ENCODE measurements around the gene CD4. TPM values are rescaled to one million over a fixed set of nuclear protein-coding genes. Genes with fewer than 3 reads are reported as not detected.

Gene CD4
- total RNA-seq, 2 donors from 2014 or later = 1.6 to 8.6 TPM

DNA sequence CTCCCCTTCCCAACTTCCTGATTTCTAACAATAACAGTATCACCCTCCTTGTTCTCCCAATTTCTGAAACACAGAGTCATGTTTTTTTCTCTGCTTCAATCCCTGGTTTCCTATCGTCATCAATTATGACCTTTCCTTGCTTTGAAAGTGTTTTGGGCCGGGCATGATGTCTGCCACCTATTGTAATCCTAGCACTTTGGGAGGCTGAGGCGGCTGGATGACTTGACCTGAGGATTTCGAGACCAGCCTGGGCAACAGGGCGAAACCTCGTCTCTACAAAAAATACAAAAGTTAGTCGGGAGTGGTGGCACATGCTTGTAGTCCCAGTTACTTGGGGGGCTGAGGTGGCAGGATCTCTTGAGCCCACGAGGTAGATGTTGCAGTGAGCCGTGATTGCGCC is 19.7 kb downstream of the CD4 start:
- TF ChIP-seq, protein P1, sequence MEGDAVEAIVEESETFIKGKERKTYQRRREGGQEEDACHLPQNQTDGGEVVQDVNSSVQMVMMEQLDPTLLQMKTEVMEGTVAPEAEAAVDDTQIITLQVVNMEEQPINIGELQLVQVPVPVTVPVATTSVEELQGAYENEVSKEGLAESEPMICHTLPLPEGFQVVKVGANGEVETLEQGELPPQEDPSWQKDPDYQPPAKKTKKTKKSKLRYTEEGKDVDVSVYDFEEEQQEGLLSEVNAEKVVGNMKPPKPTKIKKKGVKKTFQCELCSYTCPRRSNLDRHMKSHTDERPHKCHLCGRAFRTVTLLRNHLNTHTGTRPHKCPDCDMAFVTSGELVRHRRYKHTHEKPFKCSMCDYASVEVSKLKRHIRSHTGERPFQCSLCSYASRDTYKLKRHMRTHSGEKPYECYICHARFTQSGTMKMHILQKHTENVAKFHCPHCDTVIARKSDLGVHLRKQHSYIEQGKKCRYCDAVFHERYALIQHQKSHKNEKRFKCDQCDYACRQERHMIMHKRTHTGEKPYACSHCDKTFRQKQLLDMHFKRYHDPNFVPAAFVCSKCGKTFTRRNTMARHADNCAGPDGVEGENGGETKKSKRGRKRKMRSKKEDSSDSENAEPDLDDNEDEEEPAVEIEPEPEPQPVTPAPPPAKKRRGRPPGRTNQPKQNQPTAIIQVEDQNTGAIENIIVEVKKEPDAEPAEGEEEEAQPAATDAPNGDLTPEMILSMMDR (IDR thresholded peaks at IDR 0.05) = no peak
- TF ChIP-seq POLR2A (IDR thresholded peaks at IDR 0.05) (no peak), POLR2AphosphoS5 (IDR thresholded peaks at IDR 0.05) (no peak)
- 83% methylated on average over 10 of the region's 10 CpGs for WGBS
- Histone ChIP-seq H3K9me3 (no peaks in the 10 kb centered on the region), H3K27me3 (replicated peaks; ENCODE audit: insufficient read depth) (no peaks in the 10 kb centered on the region), H3K27ac (no peak overlapping the region), H3K4me3 (no peak overlapping the region), H3K36me3 (no peaks in the 10 kb centered on the region), H3K4me1 (replicated peaks) (no peaks in the 10 kb centered on the region)
- intact Hi-C loops (cut with DNase I) = no loop called here
- DNase-seq (ENCODE audit: low spot score) = no peak

DNA sequence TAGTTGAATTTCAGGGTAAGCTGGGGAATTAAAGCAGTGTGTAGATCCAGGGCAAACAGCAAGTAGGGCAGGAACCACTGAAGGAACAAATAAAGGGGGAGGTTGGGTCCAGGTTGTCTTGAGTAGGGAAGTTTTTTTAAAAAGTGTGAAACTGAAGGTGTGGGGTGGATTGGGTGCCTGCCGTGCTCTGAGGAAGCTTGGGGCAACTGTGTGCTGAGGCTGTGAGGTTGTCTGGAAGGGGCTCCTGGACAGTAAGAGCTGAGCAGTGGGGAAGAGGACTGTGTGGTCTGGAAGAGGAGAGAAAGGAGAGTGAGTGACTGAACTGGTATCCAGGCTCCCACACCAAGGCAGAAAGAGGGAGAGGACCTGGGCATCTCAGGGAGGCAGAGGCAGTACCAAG is 21.4 kb downstream of the CD4 start:
- intact Hi-C loops (cut with DNase I) = no loop called here
- H3K4me3 ChIP-seq = no peak overlapping the region
- WGBS = 65% methylated on average over 1 of the region's 1 CpG

DNA sequence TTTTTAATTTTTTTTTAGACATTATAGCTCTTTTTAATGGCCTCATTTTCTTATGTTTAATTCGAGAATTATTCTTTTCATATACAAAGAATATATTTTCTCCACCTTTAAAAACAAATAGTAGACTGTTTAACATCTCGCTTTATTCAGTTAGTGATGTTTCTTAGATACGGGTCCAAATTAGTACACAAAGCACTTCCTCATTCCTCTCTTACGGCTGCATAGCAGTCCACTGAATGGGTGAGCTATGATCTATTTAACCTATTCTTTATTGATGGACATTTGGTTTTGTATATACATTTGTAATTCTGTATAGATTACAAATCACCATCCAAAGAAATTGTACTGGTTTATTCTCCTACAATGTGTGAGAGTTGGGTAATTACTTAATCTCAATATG is 24.0 kb downstream of the CD4 start:
- TF ChIP-seq, protein P1 (IDR thresholded peaks at IDR 0.05) = no peak
- TF ChIP-seq POLR2A (IDR thresholded peaks at IDR 0.05) (no peak), POLR2AphosphoS5 (IDR thresholded peaks at IDR 0.05) (no peak)
- intact Hi-C loops (cut with DNase I) = no loop called here
- no peaks in the 10 kb centered on the region for H3K36me3 ChIP-seq
- H3K27ac ChIP-seq = no peak overlapping the region
- no peaks in the 10 kb centered on the region for H3K4me1 ChIP-seq (replicated peaks)
- no peaks in the 10 kb centered on the region for H3K9me3 ChIP-seq
- H3K27me3 ChIP-seq (replicated peaks; ENCODE audit: insufficient read depth) = no peaks in the 10 kb centered on the region
- no peak overlapping the region for H3K4me3 ChIP-seq
- 50% methylated on average over 4 of the region's 4 CpGs for WGBS
- no peak for DNase-seq (ENCODE audit: low spot score)

More for the DNA sequence above, 21.4 kb downstream of the CD4 start:
- Histone ChIP-seq H3K27me3 (replicated peaks; ENCODE audit: insufficient read depth) (no peaks in the 10 kb centered on the region), H3K36me3 (no peaks in the 10 kb centered on the region), H3K9me3 (no peaks in the 10 kb centered on the region), H3K27ac (no peak overlapping the region), H3K4me1 (replicated peaks) (no peaks in the 10 kb centered on the region)
- TF ChIP-seq POLR2AphosphoS5 (IDR thresholded peaks at IDR 0.05) = no peak
- TF ChIP-seq, protein P1 (IDR thresholded peaks at IDR 0.05) = no peak
- no peak for TF ChIP-seq POLR2A (IDR thresholded peaks at IDR 0.05)
- no peak for DNase-seq (ENCODE audit: low spot score)

DNA sequence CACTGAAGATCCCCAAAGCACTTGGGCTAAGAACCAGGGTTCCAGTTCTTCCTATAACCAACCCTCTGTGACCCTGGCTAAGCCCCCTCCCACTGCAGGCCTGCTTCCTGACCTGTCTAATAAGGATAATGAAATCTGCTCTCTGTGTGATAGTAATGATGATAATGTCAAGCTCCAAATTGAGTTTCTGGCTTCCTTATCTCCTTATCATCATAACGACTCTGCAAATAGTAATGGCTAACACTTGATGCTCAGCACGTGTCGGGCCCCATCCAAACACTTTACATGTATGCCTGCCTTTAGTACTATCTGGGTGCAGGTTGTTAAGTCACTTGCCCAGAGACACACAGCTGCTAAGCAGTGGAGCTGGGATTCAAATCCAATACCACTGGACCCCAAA is 27.3 kb downstream of the CD4 start:
- TF ChIP-seq, protein P1 (IDR thresholded peaks at IDR 0.05) = no peak
- no peak for TF ChIP-seq POLR2AphosphoS5 (IDR thresholded peaks at IDR 0.05)
- no peak for TF ChIP-seq POLR2A (IDR thresholded peaks at IDR 0.05)
- Histone ChIP-seq H3K27ac (no peak overlapping the region), H3K9me3 (no peaks in the 10 kb centered on the region), H3K4me1 (replicated peaks) (no peaks in the 10 kb centered on the region), H3K27me3 (replicated peaks; ENCODE audit: insufficient read depth) (no peaks in the 10 kb centered on the region), H3K4me3 (no peak overlapping the region), H3K36me3 (no peaks in the 10 kb centered on the region)
- WGBS = 44% methylated on average over 3 of the region's 3 CpGs
- no peak for DNase-seq (ENCODE audit: low spot score)
- intact Hi-C loops (cut with DNase I) = no loop called here

DNA sequence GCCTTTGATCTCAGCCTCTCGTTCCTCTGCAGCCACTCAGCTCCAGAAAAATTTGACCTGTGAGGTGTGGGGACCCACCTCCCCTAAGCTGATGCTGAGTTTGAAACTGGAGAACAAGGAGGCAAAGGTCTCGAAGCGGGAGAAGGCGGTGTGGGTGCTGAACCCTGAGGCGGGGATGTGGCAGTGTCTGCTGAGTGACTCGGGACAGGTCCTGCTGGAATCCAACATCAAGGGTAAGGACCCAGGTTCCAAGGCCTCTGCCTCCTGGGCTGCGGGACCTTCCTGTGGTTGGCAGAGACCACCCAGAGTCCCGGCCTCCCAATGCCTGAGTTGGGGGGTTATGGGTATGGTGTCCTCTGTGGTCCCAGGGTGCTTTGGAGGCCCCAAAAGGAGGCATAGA is 27.8 kb downstream of the CD4 start:
- WGBS = 74% methylated on average over 8 of the region's 8 CpGs
- intact Hi-C loops (cut with DNase I) = no loop called here
- Histone ChIP-seq H3K27me3 (replicated peaks; ENCODE audit: insufficient read depth) (no peaks in the 10 kb centered on the region), H3K4me3 (no peak overlapping the region), H3K27ac (no peak overlapping the region), H3K9me3 (no peaks in the 10 kb centered on the region), H3K36me3 (no peaks in the 10 kb centered on the region), H3K4me1 (replicated peaks) (no peaks in the 10 kb centered on the region)
- no peak for DNase-seq (ENCODE audit: low spot score)
- TF ChIP-seq POLR2AphosphoS5 (IDR thresholded peaks at IDR 0.05) (no peak), POLR2A (IDR thresholded peaks at IDR 0.05) (no peak)
- TF ChIP-seq, protein P1 (IDR thresholded peaks at IDR 0.05) = no peak
